HG02970 (cell line): ENCODE measurements around the gene MTX2.
A peak's percentile ranks its signal among the peaks of the same experiment; 100 is the strongest.
"Not testable (repeated sequence)": the region's sequence is repeated elsewhere in the genome, so short reads cannot be mapped to it uniquely, and the experiment has no call there.

Experiments used
- ATAC-seq: cut with Tn5 transposase; IDR thresholded peaks from one replicate; pipeline ENCODE4 v1.9.1; 2021; ENCODE audit warnings: mild to moderate bottlenecking, moderate library complexity, moderate number of reproducible peaks; ENCODE audit not compliant: unreplicated experiment, low FRiP score

Gene MTX2

DNA sequence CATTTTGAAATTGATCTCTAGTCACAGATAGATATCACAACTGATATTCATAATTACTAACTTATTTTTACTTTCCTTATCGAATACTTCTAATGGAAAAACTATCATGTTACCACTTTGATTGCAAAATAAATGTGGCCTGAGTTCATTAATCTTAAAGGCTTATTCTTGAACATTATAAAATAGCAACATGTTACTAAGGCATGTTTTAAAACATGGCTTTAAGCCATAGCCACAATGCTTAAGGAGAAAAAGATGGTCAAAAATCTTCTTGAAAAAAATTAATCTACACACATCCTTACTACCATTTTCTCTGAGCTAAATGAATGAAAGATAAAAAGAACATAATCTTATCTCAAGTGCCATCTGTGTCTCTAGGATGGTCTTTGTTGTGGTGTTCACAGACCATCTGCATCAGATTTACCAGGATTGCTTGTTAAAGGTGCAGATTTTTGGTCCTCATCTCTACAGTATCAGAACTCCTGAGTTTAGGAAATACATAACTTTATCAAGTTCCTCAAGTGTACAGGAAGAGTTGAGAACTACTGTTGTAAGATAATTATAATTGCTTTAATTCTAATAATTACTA lies 15.3 kb downstream of the MTX2 start:
- ATAC-seq: no peak

DNA sequence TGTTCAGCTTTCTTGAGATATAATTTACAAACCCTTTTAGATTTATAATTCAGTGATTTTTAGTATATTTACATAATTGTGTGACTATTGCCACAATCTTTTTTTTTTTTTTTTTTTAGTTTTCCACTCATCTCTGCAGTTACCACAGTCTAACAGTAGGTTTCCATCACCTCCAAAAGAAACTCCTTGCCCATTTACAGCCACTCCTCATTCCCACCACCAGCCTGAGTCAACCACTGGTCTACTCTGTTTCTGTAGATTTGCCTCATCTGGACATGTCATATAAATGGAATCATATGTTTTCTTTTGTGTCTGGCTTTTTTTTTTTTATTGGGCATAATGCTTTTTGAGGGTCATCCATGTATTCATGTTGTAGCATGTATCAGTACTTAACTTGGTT lies 16.1 kb downstream of the MTX2 start:
- ATAC-seq: no peak

DNA sequence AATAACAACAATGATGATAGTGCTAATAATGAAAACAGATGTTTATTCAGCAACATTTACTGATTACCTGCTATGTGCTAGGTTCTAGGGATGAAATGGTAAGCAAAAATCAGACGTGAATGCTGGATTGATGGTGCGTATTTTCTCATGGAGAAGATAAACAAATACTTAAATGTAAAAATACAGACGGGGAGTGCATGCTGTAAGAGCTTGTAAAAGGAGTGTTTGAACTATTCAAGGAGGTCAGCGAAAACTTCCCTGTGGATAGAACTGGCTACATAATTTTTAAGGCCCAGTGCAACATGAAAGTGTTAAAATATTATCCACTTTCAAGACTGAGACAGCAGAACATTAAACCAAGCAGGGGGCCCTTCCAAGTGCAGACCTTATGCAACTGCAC lies 22.1 kb downstream of the MTX2 start:
- ATAC-seq: no peak

DNA sequence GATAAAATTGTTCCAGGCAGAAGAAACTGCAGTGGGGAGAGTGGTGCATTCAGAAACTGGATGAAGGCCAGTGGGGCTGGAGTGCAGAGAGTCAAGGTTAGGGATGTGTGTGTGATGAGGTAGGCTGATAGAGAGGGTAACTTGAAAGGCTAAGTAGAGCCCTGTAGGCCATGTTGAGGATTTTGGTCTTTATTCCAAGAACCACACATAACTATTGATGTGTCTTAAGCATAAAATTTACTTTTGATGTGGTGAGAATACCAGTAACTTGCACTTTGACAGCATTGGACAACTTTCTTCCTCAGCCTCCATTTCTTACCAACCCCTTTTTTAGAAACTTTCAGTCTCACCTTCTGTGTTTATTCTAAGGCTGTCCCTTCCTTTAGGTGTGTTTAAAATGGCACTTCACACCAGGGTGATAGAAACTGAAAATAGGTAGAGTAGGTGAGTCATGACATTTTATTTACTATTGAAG lies 22.6 kb downstream of the MTX2 start:
- peak; percentile 69 for ATAC-seq

DNA sequence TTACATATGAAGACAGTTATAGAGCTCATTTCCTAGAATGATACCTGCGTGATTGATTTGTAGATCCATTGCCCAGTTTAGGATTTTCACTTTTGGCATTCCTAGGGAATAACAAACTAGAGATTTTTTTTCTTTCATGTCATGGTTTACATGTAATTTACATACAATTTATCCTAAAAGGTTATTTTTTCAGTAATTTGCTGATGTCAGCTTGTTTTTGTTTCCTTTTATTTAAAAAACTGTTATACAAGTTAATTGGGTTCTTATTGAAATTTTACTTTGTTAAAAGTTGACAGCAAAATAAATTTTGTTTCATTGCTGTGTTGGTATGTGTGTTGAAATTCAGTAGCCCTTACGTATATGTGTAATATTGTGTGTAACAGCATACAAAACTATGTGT lies 23.4 kb downstream of the MTX2 start:
- ATAC-seq: no peak

DNA sequence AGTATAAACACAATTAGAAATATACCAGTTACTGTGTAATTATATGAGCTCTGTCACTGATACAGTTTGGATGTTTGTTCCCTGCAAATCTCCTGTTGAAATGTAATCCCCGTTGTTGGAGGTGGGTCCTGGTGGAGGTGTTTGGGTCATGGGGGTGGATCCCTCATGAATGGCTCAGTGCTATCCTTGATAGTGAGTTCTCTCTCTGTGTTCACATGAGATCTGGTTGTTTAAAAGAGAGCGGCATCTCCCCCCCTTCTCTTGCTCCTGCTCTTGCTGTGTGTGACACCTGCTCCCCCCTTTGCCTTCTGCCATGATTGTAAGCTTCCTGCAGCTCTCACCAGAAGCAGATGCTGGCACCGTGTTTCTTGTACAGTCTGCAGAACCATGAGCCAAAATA lies 24.1 kb downstream of the MTX2 start:
- no peak for ATAC-seq

DNA sequence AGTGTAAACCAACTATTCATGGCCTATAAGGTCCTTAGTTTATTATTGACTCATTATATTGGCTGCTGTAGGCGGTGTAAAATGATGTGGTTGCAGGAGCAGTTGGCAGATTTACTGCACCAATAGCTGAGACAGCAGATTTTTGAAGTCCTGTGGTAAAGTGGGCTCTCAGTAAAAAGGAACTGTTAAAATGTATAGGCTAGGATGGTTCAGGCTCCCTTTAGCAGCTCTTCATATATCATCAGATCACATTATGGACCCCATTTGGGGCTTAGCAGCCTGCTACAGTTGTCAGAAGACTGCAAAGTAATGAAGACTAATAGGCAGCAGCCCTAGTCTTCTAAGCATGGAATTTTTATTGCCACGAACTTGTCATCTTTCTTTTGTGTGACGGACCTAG lies 27.8 kb downstream of the MTX2 start:
- no peak for ATAC-seq

DNA sequence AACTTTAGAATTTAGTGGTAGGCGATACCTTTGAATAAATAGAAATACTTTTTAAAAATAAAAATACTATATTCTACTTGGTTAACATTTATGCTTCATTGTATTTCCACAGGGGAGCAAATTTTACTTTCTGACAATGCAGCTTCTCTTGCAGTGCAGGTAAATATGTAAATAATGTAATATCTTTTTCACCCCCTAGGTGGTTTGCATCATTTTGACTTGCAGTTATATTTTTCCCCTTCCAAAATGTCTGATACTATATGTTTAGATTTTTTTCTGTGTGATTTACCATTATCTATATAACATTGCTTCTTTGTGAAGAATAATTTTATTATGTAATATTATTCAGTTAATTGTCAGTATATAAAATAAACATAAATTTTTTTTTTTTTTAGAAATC lies 28.5 kb downstream of the MTX2 start:
- ATAC-seq: no peak

DNA sequence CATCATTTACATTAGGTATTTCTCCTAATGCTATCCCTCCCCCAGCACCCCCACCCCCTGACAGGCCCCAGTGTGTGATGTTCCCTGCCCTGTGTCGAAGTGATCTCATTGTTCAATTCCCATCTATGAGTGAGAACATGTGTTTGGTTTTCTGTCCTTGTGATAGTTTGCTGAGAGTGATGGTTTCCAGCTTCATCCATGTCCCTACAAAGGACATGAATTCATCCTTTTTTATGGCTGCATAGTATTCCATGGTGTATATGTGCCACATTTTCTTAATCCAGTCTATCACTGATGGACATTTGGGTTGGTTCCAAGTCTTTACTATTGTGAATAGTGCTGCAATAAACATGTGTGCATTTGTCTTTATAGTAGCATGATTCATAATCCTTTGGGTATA lies 36.8 kb downstream of the MTX2 start:
- ATAC-seq: not testable (repeated sequence)

DNA sequence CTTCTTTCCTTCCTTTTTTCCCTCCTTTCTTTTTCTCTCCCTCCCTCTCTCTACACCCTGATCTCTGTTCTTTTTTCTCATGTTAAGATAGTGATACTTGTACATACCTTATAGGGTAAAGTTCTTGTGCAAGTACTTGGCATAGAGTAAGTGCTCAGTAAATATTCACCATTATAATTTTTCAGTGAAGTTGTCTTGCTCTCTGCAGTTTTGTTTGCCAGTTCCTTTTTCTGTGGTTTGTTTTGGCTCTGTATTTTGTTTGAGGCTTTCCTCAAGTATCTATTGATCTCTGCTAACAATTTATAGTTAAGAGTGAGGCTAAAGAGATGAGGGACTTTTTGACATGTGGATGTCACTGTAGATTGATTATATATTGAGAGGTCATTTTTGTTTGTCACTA lies 48.0 kb downstream of the MTX2 start:
- no peak for ATAC-seq

DNA sequence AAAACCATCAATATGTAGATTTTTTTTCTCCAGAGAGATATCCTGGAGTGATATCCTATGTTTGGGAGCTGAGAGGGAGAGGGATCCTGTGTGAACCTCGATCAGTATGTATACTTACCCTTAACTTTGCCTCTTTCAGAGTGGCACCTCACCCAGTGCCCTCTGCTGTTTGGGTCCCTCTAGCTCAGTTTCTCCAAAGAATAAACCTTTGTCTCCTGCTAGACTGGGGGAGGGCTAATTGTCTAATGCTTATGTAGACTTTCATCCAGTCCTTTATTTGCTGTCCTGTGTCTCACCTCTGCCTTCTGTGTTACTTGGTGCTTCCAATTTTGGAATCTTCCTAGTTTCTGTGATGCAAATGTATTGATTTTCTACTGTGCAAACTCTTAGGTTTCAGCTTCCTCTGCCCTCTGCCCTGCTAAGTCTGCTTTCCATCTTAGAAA lies 48.4 kb downstream of the MTX2 start:
- ATAC-seq: no peak

DNA sequence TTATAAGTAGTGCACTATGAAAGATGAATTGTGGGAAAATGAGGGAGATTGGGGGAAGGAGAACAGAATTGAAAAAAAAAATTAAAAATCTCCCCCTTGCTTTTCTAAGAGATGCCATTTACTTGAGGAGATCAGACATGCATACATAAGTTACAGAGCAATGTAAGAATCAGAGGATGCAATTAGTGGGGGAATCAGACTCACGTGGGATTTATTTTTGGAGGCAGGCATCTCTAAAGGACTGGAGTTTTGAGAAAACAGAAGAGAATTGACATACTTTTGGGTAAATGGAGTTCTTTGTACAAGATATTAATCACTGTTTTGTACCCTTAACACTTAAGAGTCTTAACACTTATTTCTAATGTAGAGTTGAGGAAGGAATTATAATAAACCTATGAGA lies 52.7 kb downstream of the MTX2 start:
- ATAC-seq: no peak

DNA sequence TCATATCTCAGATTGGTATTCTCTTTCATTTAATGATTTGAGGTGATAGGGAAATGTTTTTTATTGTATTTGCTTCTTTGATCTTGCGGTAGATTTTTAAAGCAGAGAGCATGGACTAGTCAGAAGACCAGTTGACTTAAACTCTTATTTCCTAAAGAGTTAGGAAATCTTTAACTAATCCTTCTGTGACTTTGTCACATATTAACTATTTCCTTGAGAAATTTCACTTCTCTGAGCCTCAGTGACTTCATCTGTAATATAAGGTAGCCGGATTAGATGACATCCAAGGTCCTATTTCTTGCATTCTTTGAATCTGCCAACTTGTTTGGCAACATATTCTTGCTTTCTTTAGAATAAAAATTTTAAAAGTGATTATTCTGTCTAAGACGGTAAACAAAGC lies 55.6 kb downstream of the MTX2 start:
- ATAC-seq: no peak

DNA sequence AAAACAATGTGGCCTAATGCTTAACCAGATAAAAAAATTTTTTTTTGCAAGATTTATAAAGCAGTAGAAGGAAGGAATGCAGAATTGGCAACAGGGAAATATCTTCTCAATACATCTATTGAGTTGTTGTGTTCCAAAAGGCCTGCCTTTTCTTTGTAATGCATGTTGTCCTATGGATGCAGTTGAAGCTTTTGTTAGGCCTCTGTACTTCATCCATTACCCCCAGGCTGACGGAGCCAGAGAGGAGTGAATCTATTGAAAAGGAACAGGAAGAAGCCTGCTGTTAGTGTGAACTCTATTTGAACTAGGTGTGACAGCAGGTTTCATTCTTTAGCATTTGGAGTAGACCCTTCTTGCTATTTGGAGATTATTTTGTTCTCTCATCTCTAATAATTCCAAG lies 56.5 kb downstream of the MTX2 start:
- ATAC-seq: no peak

DNA sequence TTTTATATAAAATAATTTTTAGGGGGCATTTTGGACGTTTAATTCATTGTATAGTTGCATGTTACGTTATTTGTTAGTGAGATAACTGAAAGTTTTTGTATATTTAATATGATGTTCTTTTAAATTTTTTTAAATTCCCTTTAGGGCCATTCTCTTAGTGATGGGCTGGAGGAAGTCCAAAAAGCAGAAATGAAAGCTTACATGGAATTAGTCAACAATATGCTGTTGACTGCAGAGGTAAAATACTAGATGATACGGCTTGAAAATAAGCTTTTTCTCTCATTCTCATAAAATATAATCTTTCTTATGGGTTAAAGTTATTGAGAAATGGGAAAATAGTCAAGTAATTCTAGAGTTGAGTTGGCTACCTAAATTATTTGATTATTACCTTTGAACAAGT lies 58.9 kb downstream of the MTX2 start:
- ATAC-seq: no peak

DNA sequence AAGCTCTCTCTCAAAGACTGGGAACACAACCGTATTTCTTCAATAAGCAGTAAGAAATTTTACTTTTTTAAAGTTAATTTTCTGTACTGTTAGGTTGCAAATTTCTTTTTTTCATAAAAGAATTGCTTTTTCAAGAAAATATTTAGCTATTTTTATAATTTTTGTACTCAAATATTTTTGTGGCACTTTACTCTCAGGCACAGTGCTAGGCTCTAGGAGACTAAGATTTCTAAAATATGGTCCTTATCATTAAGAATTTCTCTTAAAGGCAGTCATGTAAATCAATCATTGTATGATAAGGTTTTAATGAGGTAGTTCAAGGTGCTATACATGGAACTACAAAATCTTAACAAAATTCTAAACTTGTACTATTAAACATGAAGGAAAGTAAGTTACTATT lies 61.4 kb downstream of the MTX2 start:
- no peak for ATAC-seq

DNA sequence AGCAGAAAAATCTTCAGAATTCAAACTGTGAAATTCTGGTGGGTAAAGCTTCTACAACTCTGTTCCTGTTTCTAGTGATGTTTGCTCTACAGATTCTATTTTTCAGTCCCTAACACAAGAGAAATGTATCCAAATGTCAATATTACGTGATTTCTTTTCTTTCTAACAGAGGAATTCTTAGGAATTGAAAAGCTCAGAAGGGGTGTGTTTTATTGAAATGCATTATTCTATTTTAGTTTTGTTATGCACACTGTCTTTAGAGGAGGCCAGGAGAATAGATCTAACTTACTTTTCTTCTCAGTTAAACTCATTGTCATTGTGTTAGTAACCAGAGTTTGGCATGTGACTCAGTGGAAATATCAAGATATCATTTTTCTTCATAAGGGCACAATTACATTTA lies 62.4 kb downstream of the MTX2 start:
- ATAC-seq: no peak

DNA sequence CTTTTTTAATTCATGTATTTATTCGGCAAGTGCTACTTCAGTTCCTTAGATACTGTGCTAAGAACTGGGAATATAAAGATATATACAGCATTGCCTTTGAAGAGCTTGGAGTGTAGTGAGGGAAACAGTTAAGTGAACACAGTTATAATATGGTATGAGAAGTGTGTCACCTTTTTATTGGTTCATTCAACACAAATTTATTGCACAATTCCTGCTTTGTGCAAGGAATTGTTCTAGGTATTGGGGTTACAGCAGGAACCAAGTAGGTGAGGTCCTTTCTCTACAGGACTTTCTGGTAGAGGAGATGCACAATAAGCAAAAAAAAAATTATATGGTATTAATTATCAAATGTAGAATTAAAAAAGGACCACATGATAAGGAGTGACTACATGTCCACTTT lies 65.5 kb downstream of the MTX2 start:
- ATAC-seq: no peak

DNA sequence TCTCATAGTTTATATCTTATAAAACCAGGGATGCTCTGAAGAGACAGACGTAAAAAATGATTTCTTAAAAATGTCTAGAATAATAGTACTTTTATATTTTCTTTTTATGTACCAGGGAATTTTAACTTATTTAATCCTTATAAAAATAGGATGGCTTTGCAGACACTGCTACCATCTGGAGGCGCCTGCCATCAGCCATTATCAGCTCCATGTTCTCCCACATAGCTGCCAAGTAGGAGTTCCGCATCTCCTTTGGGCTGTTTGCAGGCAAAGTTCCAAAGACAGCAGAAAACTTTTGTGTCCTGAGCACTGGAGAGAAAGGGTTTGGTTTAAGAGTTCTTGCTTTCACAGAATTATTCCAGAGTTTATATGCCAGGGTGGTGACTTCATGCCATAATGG lies 69.2 kb downstream of the MTX2 start:
- ATAC-seq: no peak

DNA sequence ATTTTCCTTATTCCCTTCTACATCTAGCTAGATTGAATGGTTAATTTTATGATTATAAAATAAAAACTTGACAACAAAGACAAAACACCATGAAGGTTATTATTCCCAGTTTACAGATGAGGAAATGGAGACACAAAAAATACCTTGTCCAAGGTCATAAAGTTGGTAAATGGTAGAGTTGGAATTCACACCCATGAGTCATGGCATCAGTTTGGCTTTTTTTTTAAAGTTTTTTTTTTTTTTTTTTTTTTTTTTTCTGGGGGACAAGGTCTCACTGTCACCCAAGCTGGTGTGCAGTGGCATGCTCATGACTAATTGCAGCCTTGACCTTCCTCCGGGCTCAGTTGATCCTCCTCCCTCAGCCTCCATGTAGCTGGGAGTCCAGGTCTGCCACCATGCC lies 70.0 kb downstream of the MTX2 start:
- ATAC-seq: no peak

DNA sequence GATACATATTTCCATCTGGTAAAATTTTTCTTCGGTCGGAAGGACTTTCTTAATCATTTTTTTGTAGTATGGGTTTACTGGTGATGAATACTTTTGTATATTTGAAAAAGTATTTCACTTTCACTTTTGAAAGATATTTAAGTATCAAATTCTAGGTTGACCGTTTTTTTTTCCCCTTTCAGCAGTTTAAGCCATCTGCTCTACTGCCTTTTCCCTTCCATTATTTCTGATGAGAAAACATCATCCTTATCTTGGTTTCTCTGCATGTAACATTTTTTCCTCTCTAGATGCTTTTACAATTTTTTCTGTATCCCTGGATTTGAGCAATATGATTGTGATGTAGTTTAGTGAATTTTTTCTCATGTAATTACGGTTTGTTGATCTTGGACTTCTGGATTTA lies 87.0 kb downstream of the MTX2 start:
- ATAC-seq: no peak

DNA sequence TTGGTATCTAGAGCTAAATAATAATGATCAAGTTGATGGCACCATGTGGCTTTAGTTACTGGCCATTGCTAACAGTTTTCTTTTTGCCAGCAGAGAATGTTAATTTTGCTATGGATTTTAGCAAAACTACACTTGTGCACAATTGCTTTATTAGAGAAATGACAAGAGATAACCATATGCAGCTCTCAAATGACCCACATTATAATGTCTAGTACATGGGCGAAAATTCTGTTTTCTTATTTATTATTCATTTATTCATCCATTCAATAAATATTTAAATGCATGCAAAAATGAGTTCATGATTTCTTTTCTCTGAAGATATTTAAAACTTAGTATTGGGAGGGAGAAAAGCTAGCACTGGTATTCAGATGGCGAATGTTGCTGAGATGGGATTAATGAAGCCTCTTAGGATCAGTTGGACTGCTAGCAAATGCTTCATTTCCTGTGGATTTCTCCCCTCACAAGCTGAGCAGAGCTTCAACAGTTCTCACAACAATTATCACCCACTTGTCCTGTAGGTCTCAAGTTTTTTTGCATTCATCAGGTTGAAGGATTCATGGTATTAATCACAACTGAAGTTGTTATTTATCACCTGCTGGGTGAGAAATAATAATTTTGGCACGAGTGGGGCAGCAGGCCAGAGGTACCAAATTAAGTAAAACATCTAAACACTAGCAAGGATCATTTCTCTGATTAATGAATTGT lies 95.2 kb downstream of the MTX2 start:
- no peak for ATAC-seq
